Measurements from ENCODE around the gene FGFR1OP2.

FGFR1OP2 gene

GRCh38 chr12:26963413-26963812 is 25.1 kb downstream of the FGFR1OP2 start:
- H3K4me3 ChIP-seq (replicated peaks; ENCODE audit: low read depth, low read length), result no peak overlapping the region
- TF ChIP-seq CTCF (IDR thresholded peaks at IDR 0.05; ENCODE audit: low read length, missing control alignments), result no peak
- peak; percentile 45 for DNase-seq (ENCODE audit: low read depth)

GRCh38 chr12:26966842-26967241 is 28.6 kb downstream of the FGFR1OP2 start:
- DNase-seq (ENCODE audit: low read depth), result no peak
- H3K4me3 ChIP-seq (replicated peaks; ENCODE audit: low read depth, low read length), result no peak overlapping the region
- no peak for TF ChIP-seq CTCF (IDR thresholded peaks at IDR 0.05; ENCODE audit: low read length, missing control alignments)

GRCh38 chr12:26970136-26970535 is 31.9 kb downstream of the FGFR1OP2 start:
- DNase-seq (ENCODE audit: low read depth), result no peak
- no peak for TF ChIP-seq CTCF (IDR thresholded peaks at IDR 0.05; ENCODE audit: low read length, missing control alignments)
- H3K4me3 ChIP-seq (replicated peaks; ENCODE audit: low read depth, low read length), result no peak overlapping the region

GRCh38 chr12:26971963-26972362 is 33.7 kb downstream of the FGFR1OP2 start:
- no peak for DNase-seq (ENCODE audit: low read depth)
- no peak overlapping the region for H3K4me3 ChIP-seq (replicated peaks; ENCODE audit: low read depth, low read length)
- no peak for TF ChIP-seq CTCF (IDR thresholded peaks at IDR 0.05; ENCODE audit: low read length, missing control alignments)

- no peak for DNase-seq (ENCODE audit: low read depth)
- no peak overlapping the region for H3K4me3 ChIP-seq (replicated peaks; ENCODE audit: low read depth, low read length)
- TF ChIP-seq CTCF (IDR thresholded peaks at IDR 0.05; ENCODE audit: low read length, missing control alignments), result no peak
Measured at GRCh38 chr12:26976687-26977086, 38.4 kb downstream of the FGFR1OP2 start.

- no peak overlapping the region for H3K4me3 ChIP-seq (replicated peaks; ENCODE audit: low read depth, low read length)
- DNase-seq (ENCODE audit: low read depth), result no peak
- TF ChIP-seq CTCF (IDR thresholded peaks at IDR 0.05; ENCODE audit: low read length, missing control alignments), result no peak
Measured at GRCh38 chr12:26978801-26979200, 40.5 kb downstream of the FGFR1OP2 start.

GRCh38 chr12:26979733-26980132 is 41.5 kb downstream of the FGFR1OP2 start:
- H3K4me3 ChIP-seq (replicated peaks; ENCODE audit: low read depth, low read length), result no peak overlapping the region
- no peak for DNase-seq (ENCODE audit: low read depth)
- no peak for TF ChIP-seq CTCF (IDR thresholded peaks at IDR 0.05; ENCODE audit: low read length, missing control alignments)

All from fibroblast of pulmonary artery (primary cell).